HepG2 (cell line): ENCODE measurements around the gene DNAJC12. TPM values are rescaled to one million over a fixed set of nuclear protein-coding genes. Genes with fewer than 3 reads are reported as not detected.

Experiments
- ADNP ChIP-seq: sonication (generic); formaldehyde crosslinking; IDR thresholded peaks from 2 replicates; pipeline ENCODE4 v1.4.0; 2020; ENCODE audit warnings: missing genetic modification reagents
- FOXC1 ChIP-seq: sonication (generic); formaldehyde crosslinking; IDR thresholded peaks from 2 replicates; pipeline ENCODE4 v1.8.0; 2022; ENCODE audit warnings: mild to moderate bottlenecking, missing genetic modification reagents, borderline replicate concordance
- HNF4A ChIP-seq: sonication (generic); formaldehyde crosslinking; IDR thresholded peaks from 2 replicates; pipeline ENCODE4 v1.4.0; 2020; ENCODE audit warnings: missing genetic modification reagents
- IRX3 ChIP-seq: sonication (generic); formaldehyde crosslinking; IDR thresholded peaks from 2 replicates; pipeline ENCODE4 v1.8.1; 2023; ENCODE audit warnings: mild to moderate bottlenecking, low read depth, missing genetic modification reagents, borderline replicate concordance
- MTF1 ChIP-seq: sonication (generic); formaldehyde crosslinking; IDR thresholded peaks from 2 replicates; pipeline ENCODE4 v1.5.0; 2020; ENCODE audit warnings: missing genetic modification reagents
- NFE2L2 ChIP-seq: fragments of 150-350 bp; IDR thresholded peaks from 2 replicates; pipeline ENCODE4 v1.6.1; 2014; ENCODE audit warnings: low read length
- NONO ChIP-seq, 2 experiments: fragments of 450-650 bp in 1 of 2; sonication (generic) in 1 of 2; formaldehyde crosslinking in 1 of 2; IDR thresholded peaks in 1 of 2; conservative IDR thresholded peaks in 1 of 2; 2 replicates each; pipeline versions ENCODE4 v1.6.1 to v1.8.0; 2017 to 2022; ENCODE audit warnings: mild to moderate bottlenecking in 1 of 2, missing genetic modification reagents in 1 of 2, moderate library complexity in 1 of 2
- SIN3A ChIP-seq: IDR thresholded peaks from 2 replicates; pipeline ENCODE4 v1.6.1; 2011; ENCODE audit warnings: low read depth, mild to moderate bottlenecking, control low read depth, low read length, borderline replicate concordance
- TEAD2 ChIP-seq: sonication (generic); formaldehyde crosslinking; IDR thresholded peaks from 2 replicates; pipeline ENCODE4 v1.9.0; 2021; ENCODE audit warnings: missing genetic modification reagents
- ZBTB25 ChIP-seq: IDR thresholded peaks from 2 replicates; pipeline ENCODE4 v1.6.1; 2018; ENCODE audit warnings: missing genetic modification reagents
- ZBTB42 ChIP-seq: sonication (generic); formaldehyde crosslinking; IDR thresholded peaks from 2 replicates; pipeline ENCODE4 v1.5.0; 2020; ENCODE audit warnings: mild to moderate bottlenecking, missing genetic modification reagents
- ZNF235 ChIP-seq: sonication (generic); formaldehyde crosslinking; IDR thresholded peaks from 2 replicates; pipeline ENCODE4 v1.8.1; 2023; ENCODE audit warnings: mild to moderate bottlenecking, missing genetic modification reagents, borderline replicate concordance
- ZNF275 ChIP-seq: sonication (generic); formaldehyde crosslinking; IDR thresholded peaks from 2 replicates; pipeline ENCODE4 v1.8.0; 2022; ENCODE audit warnings: missing genetic modification reagents, mild to moderate bottlenecking, inconsistent platforms, borderline replicate concordance
- ZNF746 ChIP-seq: sonication (generic); formaldehyde crosslinking; IDR thresholded peaks from 2 replicates; pipeline ENCODE4 v1.8.0; 2022; ENCODE audit warnings: mild to moderate bottlenecking, missing genetic modification reagents
- polyA plus RNA-seq, 8 experiments: library from polyadenylated mRNA; depleted of rRNA in 3 of 8; stranded (reverse) in 7 of 8; unstranded in 1 of 8; fragments of >200 nt; fragmentation: Illumina TruSeq in 4 of 8; extraction: Trizol in 4 of 8; gene quantifications; 2 replicates each; pipeline versions ENCODE4 v1.2.1 to v1.2.3, GENCODE V29; 2011 to 2016; ENCODE audit warnings: low read depth in 4 of 8, missing spikeins in 1 of 8, mixed read lengths in 1 of 8; ENCODE audit not compliant: insufficient read depth in 1 of 8
- total RNA-seq, 5 experiments: library from RNA; depleted of rRNA; stranded (reverse); fragments of >200 nt; fragmentation: Illumina TruSeq; extraction: Trizol; gene quantifications; 2 replicates each; pipeline ENCODE4 v1.2.3, GENCODE V29; 2016; ENCODE audit warnings: low read depth in 1 of 5
- TF ChIP-seq, protein P1 (sequence below): sonication (generic); formaldehyde crosslinking; IDR thresholded peaks from 2 replicates; pipeline ENCODE4 v1.4.0; 2020; ENCODE audit warnings: mild to moderate bottlenecking, missing genetic modification reagents
- TF ChIP-seq, protein P2 (sequence below): IDR thresholded peaks from 2 replicates; pipeline ENCODE4 v1.6.1; 2016; ENCODE audit warnings: low read depth
- TF ChIP-seq, protein P3 (sequence below), 2 experiments: IDR thresholded peaks; 2 replicates each; pipeline ENCODE4 v1.6.1; 2011 to 2012; ENCODE audit warnings: low read length in 2 of 2, borderline replicate concordance in 1 of 2, low read depth in 1 of 2, mild to moderate bottlenecking in 1 of 2, moderate library complexity in 1 of 2

DNAJC12 gene
- total and polyA plus RNA-seq, 2 of the 13 experiments (the other 11 are each of a cell fraction or from before 2014, with no cell fraction given) = 11.6 to 43.9 TPM

- no peak for TF ChIP-seq FOXC1
- TF ChIP-seq ZBTB25 (CRISPR knock-in tag) = peak; percentile 87
- no peak for TF ChIP-seq NFE2L2
- TF ChIP-seq NONO (IDR thresholded peaks at IDR 0.05) = no peak
- TF ChIP-seq NONO (CRISPR knock-in tag; conservative IDR thresholded peaks at IDR 0.05) = peak; percentile 77; the same call in 1 of the 2 replicates
- 0 out of 2 replicates have a peak, but pooled peaks have one; percentile 45 for TF ChIP-seq SIN3A
- no peak for TF ChIP-seq IRX3 (CRISPR knock-in tag)
- TF ChIP-seq TEAD2 = no peak
- TF ChIP-seq ZNF746 (CRISPR knock-in tag) = peak; percentile 29; the same call in 1 of the 2 replicates
- no peak; the same call in 1 of the 2 replicates for TF ChIP-seq ZNF275 (CRISPR knock-in tag)
- peak; percentile 85 for TF ChIP-seq HNF4A (CRISPR knock-in tag)
- TF ChIP-seq ZNF235 (CRISPR knock-in tag) = no peak
- TF ChIP-seq MTF1 = no peak
- TF ChIP-seq, protein P1, sequence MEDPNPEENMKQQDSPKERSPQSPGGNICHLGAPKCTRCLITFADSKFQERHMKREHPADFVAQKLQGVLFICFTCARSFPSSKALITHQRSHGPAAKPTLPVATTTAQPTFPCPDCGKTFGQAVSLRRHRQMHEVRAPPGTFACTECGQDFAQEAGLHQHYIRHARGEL (CRISPR knock-in tag) = no peak
- TF ChIP-seq, protein P2, sequence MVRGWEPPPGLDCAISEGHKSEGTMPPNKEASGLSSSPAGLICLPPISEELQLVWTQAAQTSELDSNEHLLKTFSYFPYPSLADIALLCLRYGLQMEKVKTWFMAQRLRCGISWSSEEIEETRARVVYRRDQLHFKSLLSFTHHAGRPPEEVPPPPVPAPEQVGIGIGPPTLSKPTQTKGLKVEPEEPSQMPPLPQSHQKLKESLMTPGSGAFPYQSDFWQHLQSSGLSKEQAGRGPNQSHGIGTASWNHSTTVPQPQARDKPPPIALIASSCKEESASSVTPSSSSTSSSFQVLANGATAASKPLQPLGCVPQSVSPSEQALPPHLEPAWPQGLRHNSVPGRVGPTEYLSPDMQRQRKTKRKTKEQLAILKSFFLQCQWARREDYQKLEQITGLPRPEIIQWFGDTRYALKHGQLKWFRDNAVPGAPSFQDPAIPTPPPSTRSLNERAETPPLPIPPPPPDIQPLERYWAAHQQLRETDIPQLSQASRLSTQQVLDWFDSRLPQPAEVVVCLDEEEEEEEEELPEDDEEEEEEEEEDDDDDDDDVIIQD = no peak; the same call in 1 of the 2 replicates
- no peak for TF ChIP-seq ZBTB42 (CRISPR knock-in tag)
- 0 out of 2 replicates have a peak, but pooled peaks have one; percentile 50 for TF ChIP-seq ADNP (CRISPR knock-in tag)
- TF ChIP-seq, protein P3, sequence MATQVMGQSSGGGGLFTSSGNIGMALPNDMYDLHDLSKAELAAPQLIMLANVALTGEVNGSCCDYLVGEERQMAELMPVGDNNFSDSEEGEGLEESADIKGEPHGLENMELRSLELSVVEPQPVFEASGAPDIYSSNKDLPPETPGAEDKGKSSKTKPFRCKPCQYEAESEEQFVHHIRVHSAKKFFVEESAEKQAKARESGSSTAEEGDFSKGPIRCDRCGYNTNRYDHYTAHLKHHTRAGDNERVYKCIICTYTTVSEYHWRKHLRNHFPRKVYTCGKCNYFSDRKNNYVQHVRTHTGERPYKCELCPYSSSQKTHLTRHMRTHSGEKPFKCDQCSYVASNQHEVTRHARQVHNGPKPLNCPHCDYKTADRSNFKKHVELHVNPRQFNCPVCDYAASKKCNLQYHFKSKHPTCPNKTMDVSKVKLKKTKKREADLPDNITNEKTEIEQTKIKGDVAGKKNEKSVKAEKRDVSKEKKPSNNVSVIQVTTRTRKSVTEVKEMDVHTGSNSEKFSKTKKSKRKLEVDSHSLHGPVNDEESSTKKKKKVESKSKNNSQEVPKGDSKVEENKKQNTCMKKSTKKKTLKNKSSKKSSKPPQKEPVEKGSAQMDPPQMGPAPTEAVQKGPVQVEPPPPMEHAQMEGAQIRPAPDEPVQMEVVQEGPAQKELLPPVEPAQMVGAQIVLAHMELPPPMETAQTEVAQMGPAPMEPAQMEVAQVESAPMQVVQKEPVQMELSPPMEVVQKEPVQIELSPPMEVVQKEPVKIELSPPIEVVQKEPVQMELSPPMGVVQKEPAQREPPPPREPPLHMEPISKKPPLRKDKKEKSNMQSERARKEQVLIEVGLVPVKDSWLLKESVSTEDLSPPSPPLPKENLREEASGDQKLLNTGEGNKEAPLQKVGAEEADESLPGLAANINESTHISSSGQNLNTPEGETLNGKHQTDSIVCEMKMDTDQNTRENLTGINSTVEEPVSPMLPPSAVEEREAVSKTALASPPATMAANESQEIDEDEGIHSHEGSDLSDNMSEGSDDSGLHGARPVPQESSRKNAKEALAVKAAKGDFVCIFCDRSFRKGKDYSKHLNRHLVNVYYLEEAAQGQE (IDR thresholded peaks at IDR 0.05; ENCODE audit: borderline replicate concordance in 1 of 2, low read depth in 1 of 2, low read length in 2 of 2) = peak in 1 of 2 experiments; percentile 64; a peak in 2 of 4 replicates
Measured at GRCh38 chr10:67803588-67804394, 34.2 kb downstream of the DNAJC12 start (continued).
